GM12864 (cell line): ENCODE measurements around the gene MORN4.

ENCODE experiments used
- DNase-seq: peaks from one replicate; pipeline ENCODE4 v3.0.0-alpha.2; 2011; ENCODE audit warnings: low read depth
- H3K4me3 ChIP-seq: 2 replicates; pipeline ENCODE4 v1.5.1; 2011; ENCODE audit warnings: mild to moderate bottlenecking, low read depth, low read length, control low read depth
- TF ChIP-seq, protein P1 (sequence below): IDR thresholded peaks from 2 replicates; pipeline ENCODE4 v1.5.1; 2011; ENCODE audit warnings: low read depth, mild to moderate bottlenecking, moderate library complexity, low read length, control low read depth, inconsistent platforms; ENCODE audit errors: missing control alignments

Gene MORN4

DNA sequence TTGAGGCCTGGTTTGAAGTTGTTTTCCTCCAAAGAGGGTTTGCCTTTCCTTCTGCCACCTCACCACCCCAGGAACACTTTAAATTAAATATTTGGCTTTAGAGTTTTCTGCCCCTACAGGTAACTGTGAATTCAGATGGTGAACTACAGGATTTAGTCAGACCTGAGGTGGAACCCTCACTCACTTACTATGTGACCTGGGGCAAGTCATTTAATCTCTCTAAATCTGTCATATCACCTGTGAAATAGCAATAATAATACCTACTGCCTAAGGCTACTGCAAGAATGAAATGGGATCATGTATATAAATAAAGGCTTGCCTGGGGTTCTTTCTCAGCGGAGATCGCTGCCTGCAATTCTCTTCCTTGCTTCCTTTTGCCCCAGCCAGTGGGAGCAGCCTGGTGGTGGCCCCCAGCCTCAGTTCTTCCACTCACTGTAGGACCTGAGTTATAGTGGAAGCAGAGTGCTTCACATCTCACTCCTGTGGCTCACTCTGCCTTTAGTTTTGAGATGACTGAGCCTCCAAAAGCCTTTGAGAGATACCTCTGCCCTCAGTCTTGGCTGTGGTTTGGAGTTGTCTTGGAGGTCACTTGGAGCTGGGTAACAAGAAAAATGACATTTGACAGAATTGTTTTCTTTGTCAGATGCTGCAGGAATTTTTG, 66.8 kb downstream of the MORN4 start:
- TF ChIP-seq, protein P1, sequence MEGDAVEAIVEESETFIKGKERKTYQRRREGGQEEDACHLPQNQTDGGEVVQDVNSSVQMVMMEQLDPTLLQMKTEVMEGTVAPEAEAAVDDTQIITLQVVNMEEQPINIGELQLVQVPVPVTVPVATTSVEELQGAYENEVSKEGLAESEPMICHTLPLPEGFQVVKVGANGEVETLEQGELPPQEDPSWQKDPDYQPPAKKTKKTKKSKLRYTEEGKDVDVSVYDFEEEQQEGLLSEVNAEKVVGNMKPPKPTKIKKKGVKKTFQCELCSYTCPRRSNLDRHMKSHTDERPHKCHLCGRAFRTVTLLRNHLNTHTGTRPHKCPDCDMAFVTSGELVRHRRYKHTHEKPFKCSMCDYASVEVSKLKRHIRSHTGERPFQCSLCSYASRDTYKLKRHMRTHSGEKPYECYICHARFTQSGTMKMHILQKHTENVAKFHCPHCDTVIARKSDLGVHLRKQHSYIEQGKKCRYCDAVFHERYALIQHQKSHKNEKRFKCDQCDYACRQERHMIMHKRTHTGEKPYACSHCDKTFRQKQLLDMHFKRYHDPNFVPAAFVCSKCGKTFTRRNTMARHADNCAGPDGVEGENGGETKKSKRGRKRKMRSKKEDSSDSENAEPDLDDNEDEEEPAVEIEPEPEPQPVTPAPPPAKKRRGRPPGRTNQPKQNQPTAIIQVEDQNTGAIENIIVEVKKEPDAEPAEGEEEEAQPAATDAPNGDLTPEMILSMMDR, result no peak
- no peak for DNase-seq
- no peak overlapping the region for H3K4me3 ChIP-seq

DNA sequence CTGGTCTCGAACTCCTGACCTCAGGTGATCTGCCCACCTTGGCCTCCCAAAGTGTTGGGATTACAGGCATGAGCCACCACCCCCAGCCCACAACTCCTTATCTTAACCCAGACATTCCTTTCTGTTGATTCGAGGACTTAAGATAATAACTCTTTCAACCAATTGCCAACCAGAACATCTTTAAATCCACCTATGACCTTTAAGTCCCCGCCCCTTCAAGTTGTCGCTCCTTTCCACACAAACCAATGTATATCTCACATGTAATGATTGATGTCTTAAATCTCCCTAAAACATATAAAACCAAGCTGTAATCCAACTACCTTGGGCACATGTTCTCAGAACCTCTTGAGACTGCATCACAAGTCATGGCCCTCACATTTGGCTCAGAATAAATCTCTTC, 68.5 kb downstream of the MORN4 start:
- DNase-seq, result no peak
- H3K4me3 ChIP-seq, result no peak overlapping the region
- TF ChIP-seq, protein P1, result no peak
